GM12864 (cell line): ENCODE data around the gene DNAJA4.

ENCODE experiments used
- DNase-seq: peaks from one replicate; pipeline ENCODE4 v3.0.0-alpha.2; 2011; ENCODE audit warnings: low read depth
- H3K4me3 ChIP-seq: 2 replicates; pipeline ENCODE4 v1.5.1; 2011; ENCODE audit warnings: mild to moderate bottlenecking, low read depth, low read length, control low read depth
- CTCF ChIP-seq: IDR thresholded peaks from 2 replicates; pipeline ENCODE4 v1.5.1; 2011; ENCODE audit warnings: low read depth, mild to moderate bottlenecking, moderate library complexity, low read length, control low read depth, inconsistent platforms; ENCODE audit errors: missing control alignments

Gene DNAJA4

GRCh38 chr15:78264304-78265136, at the start of gene DNAJA4:
Gene DNAJA4, plus strand, starts transcription at chr15:78264562. Its CDS starts 202 bp downstream, at chr15:78264764.
- DNase-seq: no peak
- peak; percentile 34 for TF ChIP-seq CTCF
- H3K4me3 ChIP-seq: peak within 1 kb of the TSS; percentile 79

DNA sequence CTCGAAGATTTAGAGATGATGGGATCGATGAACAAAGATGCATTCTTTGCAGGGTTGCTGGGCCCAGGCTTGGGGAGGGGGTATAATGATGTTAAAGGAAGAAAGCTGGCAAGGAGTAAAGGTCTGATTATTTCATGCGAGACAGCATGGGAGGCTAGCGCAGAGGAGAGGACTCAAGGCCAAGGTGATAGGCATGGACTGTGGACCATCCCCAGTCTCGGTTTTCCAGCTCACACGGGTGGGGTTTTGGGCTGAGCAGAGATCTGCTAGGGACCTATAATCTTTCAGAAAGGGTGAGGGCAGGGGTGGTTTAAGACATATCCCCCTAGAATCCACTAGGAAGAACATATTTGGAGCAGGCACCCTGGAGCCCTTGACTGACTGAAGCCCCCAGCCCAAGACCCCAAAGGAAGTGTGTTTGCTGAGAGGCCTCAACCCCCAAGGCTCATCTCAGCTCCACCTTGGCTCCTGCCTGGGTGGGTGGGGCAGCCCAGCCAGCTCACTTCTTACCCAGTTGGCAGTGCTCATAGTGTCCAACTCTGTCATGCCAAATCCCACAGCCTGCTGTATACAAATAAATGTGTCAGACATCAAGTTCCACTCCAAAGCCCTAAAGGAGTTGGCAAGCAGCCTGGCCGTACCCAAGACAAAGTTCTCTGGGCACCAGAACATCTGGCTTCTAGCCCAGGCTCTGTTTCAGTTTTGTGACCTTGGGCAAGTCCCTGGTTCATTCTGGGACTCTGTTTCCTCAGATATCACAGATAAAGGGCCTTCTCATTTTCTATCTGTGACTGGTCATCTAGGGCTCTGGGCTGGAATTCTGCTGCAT, 47.9 kb upstream of the DNAJA4 start:
- no peak for DNase-seq

DNA sequence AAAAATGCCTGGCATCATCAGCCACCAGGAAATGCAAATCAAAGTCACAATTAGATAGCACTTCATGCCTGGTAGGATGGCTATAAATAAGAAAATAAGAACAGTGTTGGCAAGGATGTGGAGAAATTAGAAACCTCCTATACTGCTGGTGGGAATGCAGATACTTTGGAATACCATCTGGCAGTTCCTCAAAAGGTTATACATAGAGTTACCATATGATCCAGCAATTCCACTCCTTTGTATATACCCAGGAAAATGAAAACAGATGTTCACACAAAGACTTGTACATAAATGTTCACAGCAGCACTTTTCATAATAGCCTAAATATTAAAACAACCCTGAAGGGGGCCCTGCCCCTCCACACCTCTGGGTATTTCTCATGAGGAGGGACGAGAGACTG, 43.6 kb upstream of the DNAJA4 start:
- no peak for TF ChIP-seq CTCF
- DNase-seq: no peak
- no peak overlapping the region for H3K4me3 ChIP-seq

More for the DNA sequence above, 47.9 kb upstream of the DNAJA4 start:
- H3K4me3 ChIP-seq: no peak overlapping the region
- TF ChIP-seq CTCF: no peak

- DNase-seq: no peak
- H3K4me3 ChIP-seq: no peak overlapping the region
- no peak for TF ChIP-seq CTCF
Observed at GRCh38 chr15:78222745-78223395, 41.5 kb upstream of the DNAJA4 start.

DNA sequence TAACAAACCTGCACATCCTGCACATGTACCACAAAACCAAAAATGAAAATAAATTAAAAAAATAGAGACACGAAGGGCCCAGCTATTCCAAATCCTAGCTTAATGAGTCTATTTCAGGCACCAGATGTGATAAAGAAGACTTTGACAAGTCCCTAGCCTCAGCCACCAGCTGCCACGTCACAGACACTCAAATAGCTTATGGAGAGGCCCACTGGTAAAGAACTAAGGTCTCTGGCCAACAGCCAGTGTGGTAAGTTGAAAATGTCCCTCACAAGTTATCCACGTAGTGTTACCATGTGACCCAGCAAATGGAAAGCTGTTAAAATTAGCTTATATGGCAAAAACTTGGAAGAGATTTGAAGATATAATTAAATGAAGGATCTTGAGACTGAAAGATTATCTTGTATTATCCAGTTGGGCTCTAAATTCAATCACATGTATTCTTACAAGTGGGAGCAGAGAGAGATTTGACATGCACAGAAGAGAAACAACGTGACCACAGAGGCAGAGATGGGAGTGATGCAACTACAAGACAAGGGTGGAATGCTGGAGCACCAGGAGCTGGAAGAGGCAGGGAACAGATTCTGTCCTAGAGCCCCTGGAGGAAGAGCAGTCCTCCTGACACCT, 40.9 kb upstream of the DNAJA4 start:
- TF ChIP-seq CTCF: no peak
- DNase-seq: no peak
- H3K4me3 ChIP-seq: no peak overlapping the region

DNA sequence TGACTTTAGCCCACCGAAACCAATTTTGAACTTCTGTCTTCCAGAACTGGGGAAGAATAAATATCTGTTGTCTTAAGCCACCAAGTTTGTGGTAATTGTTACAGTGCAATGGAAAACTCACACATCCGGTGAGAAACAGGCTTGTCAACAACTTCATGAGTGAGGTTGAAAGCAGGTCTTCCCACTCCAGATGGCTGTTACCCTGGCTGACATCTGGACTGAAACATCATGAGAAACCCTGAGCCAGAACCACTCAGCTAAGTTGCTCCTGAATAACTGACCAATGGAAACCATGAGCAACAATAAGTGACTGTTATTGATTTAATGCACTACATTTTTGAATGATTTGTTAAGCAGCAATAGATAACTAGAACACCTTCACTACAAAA, 40.3 kb upstream of the DNAJA4 start:
- no peak overlapping the region for H3K4me3 ChIP-seq
- no peak for TF ChIP-seq CTCF
- no peak for DNase-seq
